ENCODE measurements around the gene ADAMTS9. TPM values are rescaled to one million over a fixed set of nuclear protein-coding genes. Genes with fewer than 3 reads are reported as not detected.

The ADAMTS9 gene
- total RNA-seq, 6 experiments from 2014 or later = 1.1 to 9.9 (median 3.5) TPM

DNA sequence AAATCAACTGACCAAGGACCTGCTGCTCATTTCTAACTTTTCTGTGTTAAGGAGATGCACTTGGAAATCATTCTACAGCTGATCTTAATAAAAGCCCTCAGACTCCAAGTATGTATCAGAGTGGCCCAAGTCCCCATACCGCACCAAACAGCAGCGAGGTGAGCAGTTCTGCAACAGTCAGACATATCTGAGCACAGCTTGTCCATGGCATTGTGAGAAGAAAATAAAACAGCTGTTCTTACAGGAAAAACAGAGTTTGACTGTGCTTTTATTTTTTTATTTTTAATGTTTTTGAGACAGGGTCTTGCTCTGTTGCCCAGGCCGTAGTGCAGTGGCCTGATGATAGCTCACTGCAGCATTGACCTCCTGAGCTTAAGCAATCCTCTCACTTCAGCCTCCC lies 131.8 kb downstream of the ADAMTS9 start:
- intact Hi-C loops (cut with DNase I) = no loop called here
- H3K4me3 ChIP-seq = no peak overlapping the region
- H3K4me1 ChIP-seq = peaks cover 0 to 22% (median 4%) of the 10 kb centered on the region in 4 donors

DNA sequence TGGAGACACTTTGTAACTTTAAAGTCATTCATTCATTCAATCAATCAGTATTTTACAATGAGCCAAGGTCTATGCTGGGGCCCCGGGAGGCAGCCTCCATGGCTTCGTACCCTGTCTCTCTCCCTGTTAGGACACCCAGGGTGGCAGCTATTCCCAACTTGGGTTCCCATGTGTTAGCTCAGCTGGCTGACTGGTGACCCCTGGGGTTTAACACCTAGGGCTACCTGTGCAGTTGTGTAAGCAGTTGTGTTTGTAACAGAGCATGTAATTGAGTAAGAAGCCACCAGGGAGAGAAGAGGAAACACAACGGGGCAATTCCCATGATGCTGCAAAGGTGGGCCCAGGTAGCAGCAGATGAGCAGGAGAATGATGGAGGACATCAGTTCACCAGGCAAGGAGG lies 132.4 kb downstream of the ADAMTS9 start:
- no peaks in the 10 kb centered on the region for H3K27me3 ChIP-seq
- H3K9me3 ChIP-seq = no peaks in the 10 kb centered on the region
- intact Hi-C loops (cut with DNase I) = no loop called here
- peaks cover 0 to 22% (median 4%) of the 10 kb centered on the region in 4 donors for H3K4me1 ChIP-seq
- H3K4me3 ChIP-seq = no peak overlapping the region
- 80% methylated on average over 3 of the region's 3 CpGs for WGBS (ENCODE audit: insufficient coverage, low coverage, low lambda C conversion rate, missing lambda C conversion rate)
- no peak for ATAC-seq
- no peak for DNase-seq
- TF ChIP-seq POLR2A (IDR thresholded peaks at IDR 0.05) = no peak
- TF ChIP-seq, protein P1, sequence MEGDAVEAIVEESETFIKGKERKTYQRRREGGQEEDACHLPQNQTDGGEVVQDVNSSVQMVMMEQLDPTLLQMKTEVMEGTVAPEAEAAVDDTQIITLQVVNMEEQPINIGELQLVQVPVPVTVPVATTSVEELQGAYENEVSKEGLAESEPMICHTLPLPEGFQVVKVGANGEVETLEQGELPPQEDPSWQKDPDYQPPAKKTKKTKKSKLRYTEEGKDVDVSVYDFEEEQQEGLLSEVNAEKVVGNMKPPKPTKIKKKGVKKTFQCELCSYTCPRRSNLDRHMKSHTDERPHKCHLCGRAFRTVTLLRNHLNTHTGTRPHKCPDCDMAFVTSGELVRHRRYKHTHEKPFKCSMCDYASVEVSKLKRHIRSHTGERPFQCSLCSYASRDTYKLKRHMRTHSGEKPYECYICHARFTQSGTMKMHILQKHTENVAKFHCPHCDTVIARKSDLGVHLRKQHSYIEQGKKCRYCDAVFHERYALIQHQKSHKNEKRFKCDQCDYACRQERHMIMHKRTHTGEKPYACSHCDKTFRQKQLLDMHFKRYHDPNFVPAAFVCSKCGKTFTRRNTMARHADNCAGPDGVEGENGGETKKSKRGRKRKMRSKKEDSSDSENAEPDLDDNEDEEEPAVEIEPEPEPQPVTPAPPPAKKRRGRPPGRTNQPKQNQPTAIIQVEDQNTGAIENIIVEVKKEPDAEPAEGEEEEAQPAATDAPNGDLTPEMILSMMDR (IDR thresholded peaks at IDR 0.05) = no peak
- H3K27ac ChIP-seq = no peak overlapping the region
- no peaks in the 10 kb centered on the region for H3K36me3 ChIP-seq

More for the DNA sequence above, 131.8 kb downstream of the ADAMTS9 start:
- no peak overlapping the region for H3K27ac ChIP-seq
- H3K27me3 ChIP-seq = no peaks in the 10 kb centered on the region
- no peak for ATAC-seq
- DNase-seq = no peak
- H3K9me3 ChIP-seq = no peaks in the 10 kb centered on the region
- TF ChIP-seq POLR2A (IDR thresholded peaks at IDR 0.05) = no peak
- TF ChIP-seq, protein P1 (IDR thresholded peaks at IDR 0.05) = no peak
- WGBS (ENCODE audit: insufficient coverage, low coverage, low lambda C conversion rate, missing lambda C conversion rate) = 97% methylated on average over 3 of the region's 3 CpGs
- no peaks in the 10 kb centered on the region for H3K36me3 ChIP-seq

DNA sequence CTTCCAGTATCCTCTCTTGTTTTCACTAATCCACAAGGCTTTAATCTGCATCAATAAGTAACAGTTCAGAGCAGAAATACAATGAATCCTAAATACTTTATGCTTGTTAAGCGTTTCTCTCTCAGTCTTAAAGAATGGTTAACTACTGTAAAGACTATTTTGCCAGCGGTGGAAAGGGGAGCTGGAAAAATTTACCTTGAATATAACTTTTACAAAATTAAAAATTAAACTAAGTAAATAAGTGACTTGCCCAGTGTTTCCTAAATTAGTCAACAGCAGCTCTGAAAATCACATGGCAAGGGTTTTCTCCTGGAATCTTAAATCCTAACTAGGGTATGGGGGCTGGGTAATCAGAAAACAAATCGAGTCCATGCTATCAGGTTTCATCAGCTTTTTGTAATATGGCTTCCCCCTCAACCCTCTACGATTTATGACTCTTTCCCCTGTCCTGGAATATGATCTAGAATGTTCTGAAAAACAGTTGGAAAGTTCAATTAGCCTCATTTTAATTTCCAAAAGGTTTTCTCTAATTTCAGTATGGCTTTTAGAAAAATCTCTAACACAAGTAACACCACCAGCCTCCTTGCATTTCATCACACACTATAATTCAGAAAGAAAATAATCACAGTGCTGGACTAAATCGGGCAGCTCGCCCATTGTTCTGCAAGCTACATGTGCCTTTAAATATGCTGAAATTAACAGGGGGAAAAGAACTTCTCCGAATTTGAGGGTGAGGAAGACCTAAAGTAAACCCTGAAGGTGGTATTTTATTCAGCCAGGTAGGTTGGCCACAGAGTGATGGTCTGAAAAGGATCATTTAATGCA lies 133.5 kb downstream of the ADAMTS9 start:
- 59% methylated on average over 6 of the region's 7 CpGs for WGBS (ENCODE audit: insufficient coverage, low coverage, low lambda C conversion rate, missing lambda C conversion rate)
- Histone ChIP-seq H3K9me3 (no peaks in the 10 kb centered on the region), H3K4me3 (no peak overlapping the region), H3K4me1 (peaks cover 0 to 22% (median 4%) of the 10 kb centered on the region in 4 donors), H3K36me3 (no peaks in the 10 kb centered on the region), H3K27ac (no peak overlapping the region), H3K27me3 (no peaks in the 10 kb centered on the region)
- intact Hi-C loops (cut with DNase I) = no loop called here
- DNase-seq (no peak), ATAC-seq (no peak)
- TF ChIP-seq, protein P1 (IDR thresholded peaks at IDR 0.05) = no peak
- no peak for TF ChIP-seq POLR2A (IDR thresholded peaks at IDR 0.05)

DNA sequence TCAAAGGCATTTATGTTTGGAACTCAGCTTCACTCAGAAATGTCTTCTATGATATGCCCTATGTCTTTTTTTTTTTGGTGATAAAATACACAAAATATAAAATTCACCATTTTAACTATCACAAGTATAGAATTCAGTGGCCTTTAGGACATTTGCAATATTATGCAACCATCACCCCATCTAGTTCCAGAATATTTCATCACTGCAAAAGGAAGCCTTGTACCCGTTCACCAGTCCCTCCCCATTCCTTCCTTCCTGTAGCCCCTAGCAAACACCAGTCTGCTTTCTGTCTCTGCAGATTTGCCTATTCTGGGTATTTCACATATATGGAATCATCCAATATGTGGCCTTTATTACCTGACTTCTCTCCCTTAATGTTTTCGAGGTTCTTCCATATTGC lies 134.8 kb downstream of the ADAMTS9 start:
- Histone ChIP-seq H3K4me3 (no peak overlapping the region), H3K4me1 (peaks cover 0 to 29% (median 4%) of the 10 kb centered on the region in 4 donors), H3K9me3 (no peaks in the 10 kb centered on the region), H3K27ac (peak overlapping the region in 1 of 3 donors; percentile 44), H3K27me3 (no peaks in the 10 kb centered on the region), H3K36me3 (no peaks in the 10 kb centered on the region)
- intact Hi-C loops (cut with DNase I) = no loop called here
- no peak for TF ChIP-seq POLR2A (IDR thresholded peaks at IDR 0.05)
- TF ChIP-seq, protein P1 (IDR thresholded peaks at IDR 0.05) = no peak
- no peak for DNase-seq
- peak in 2 of 4 donors; percentile 29 to 37 for ATAC-seq
- WGBS (ENCODE audit: insufficient coverage, low coverage, low lambda C conversion rate, missing lambda C conversion rate) = 53% methylated on average over 2 of the region's 2 CpGs
